Neural cell (in vitro differentiated cells): ENCODE results near the gene VWA3B. TPM values are rescaled to one million over a fixed set of nuclear protein-coding genes. Genes with fewer than 3 reads are reported as not detected.
"Not testable (repeated sequence)": the region's sequence is repeated elsewhere in the genome, so short reads cannot be mapped to it uniquely, and the experiment has no call there.

Source experiments
- H2AFZ ChIP-seq: fragments of 200-600, 300-800 bp; sonication (generic), shearing (Covaris generic); 2 replicates; pipeline ENCODE4 v1.6.0; 2014; ENCODE audit warnings: low read depth, mild to moderate bottlenecking, antibody characterized with exemption, low read length, moderate library complexity
- H3F3A ChIP-seq: fragments of 200-600 bp; shearing (Covaris generic); 2 replicates; pipeline ENCODE4 v1.6.1; 2016; ENCODE audit warnings: mild to moderate bottlenecking, moderate library complexity, mixed read lengths, antibody characterized with exemption, low read length; ENCODE audit not compliant: insufficient read depth, poor library complexity, severe bottlenecking
- H3K27ac ChIP-seq: fragments of 200-600, 300-800 bp; sonication (generic), shearing (Covaris generic); 2 replicates; pipeline ENCODE4 v1.5.1; 2014; ENCODE audit warnings: mild to moderate bottlenecking, low read length, moderate library complexity
- H3K27me3 ChIP-seq: fragments of 300-800, 200-600 bp; sonication (generic), shearing (Covaris generic); 2 replicates; pipeline ENCODE4 v1.6.0; 2014; ENCODE audit warnings: mild to moderate bottlenecking, low read depth, low read length, moderate library complexity; ENCODE audit not compliant: insufficient read depth
- H3K36me3 ChIP-seq: fragments of 300-800, 200-600 bp; sonication (generic), shearing (Covaris generic); 2 replicates; pipeline ENCODE4 v1.5.1; 2014; ENCODE audit warnings: mild to moderate bottlenecking, antibody characterized with exemption, low read length, moderate library complexity; ENCODE audit not compliant: insufficient read depth
- H3K4me2 ChIP-seq: fragments of 300-800, 200-600 bp; sonication (generic), shearing (Covaris generic); 2 replicates; pipeline ENCODE4 v1.6.0; 2014; ENCODE audit warnings: mild to moderate bottlenecking, low read length
- H3K4me3 ChIP-seq: fragments of 300-800, 200-600 bp; sonication (generic), shearing (Covaris generic); 2 replicates; pipeline ENCODE4 v1.5.1; 2014; ENCODE audit warnings: mild to moderate bottlenecking, low read length, moderate library complexity
- H3K79me2 ChIP-seq: fragments of 200-600 bp; shearing (Covaris generic); replicated peaks from 2 replicates; pipeline ENCODE4 v1.6.0; 2014; ENCODE audit warnings: mild to moderate bottlenecking, low read length, moderate library complexity; ENCODE audit not compliant: insufficient read depth
- H3K9ac ChIP-seq: fragments of 300-800, 200-600 bp; sonication (generic), shearing (Covaris generic); 2 replicates; pipeline ENCODE4 v1.6.1; 2016; ENCODE audit warnings: mild to moderate bottlenecking, low read length, mixed read lengths
- H3K9me2 ChIP-seq: fragments of 200-600 bp; shearing (Covaris generic); 2 replicates; pipeline ENCODE4 v1.6.1; 2016; ENCODE audit warnings: mild to moderate bottlenecking, low read length, mixed read lengths; ENCODE audit not compliant: insufficient read depth
- H3K9me3 ChIP-seq: fragments of 200-600, 300-800 bp; sonication (generic), shearing (Covaris generic); 2 replicates; pipeline ENCODE4 v1.6.1; 2016; ENCODE audit warnings: mild to moderate bottlenecking, mixed run types, low read length, moderate library complexity, mixed read lengths
- H4K20me1 ChIP-seq: fragments of 200-600 bp; shearing (Covaris generic); 2 replicates; pipeline ENCODE4 v1.6.1; 2016; ENCODE audit warnings: mild to moderate bottlenecking, mixed run types; ENCODE audit not compliant: insufficient read depth
- CTCF ChIP-seq: fragments of 450-650 bp; IDR thresholded peaks from 2 replicates; pipeline ENCODE4 v1.5.1; 2014; ENCODE audit warnings: antibody characterized with exemption, mild to moderate bottlenecking, moderate library complexity; ENCODE audit not compliant: poor library complexity, severe bottlenecking
- EP300 ChIP-seq: fragments of 450-650 bp; conservative IDR thresholded peaks from 2 replicates; pipeline ENCODE4 v1.6.1; 2014; ENCODE audit warnings: antibody characterized with exemption, mild to moderate bottlenecking, moderate library complexity; ENCODE audit not compliant: poor library complexity, severe bottlenecking
- EZH2 ChIP-seq: fragments of 200-600, 300-800 bp; shearing (Covaris generic), sonication (generic); IDR thresholded peaks from 2 replicates; pipeline ENCODE4 v1.6.1; 2014; ENCODE audit warnings: antibody characterized with exemption, low read length, borderline replicate concordance, mild to moderate bottlenecking; ENCODE audit not compliant: insufficient read depth, poor library complexity, severe bottlenecking
- MXI1 ChIP-seq: fragments of 450-650 bp; conservative IDR thresholded peaks from 2 replicates; pipeline ENCODE4 v1.6.1; 2014; ENCODE audit warnings: antibody characterized with exemption, mild to moderate bottlenecking; ENCODE audit not compliant: poor library complexity, severe bottlenecking
- POLR2AphosphoS5 ChIP-seq: IDR thresholded peaks from 2 replicates; pipeline ENCODE4 v1.6.1; 2012
- RAD21 ChIP-seq: fragments of 450-650 bp; conservative IDR thresholded peaks from 2 replicates; pipeline ENCODE4 v1.6.1; 2014; ENCODE audit warnings: antibody characterized with exemption, mild to moderate bottlenecking, moderate library complexity
- SMC3 ChIP-seq: fragments of 450-650 bp; conservative IDR thresholded peaks from 2 replicates; pipeline ENCODE4 v1.6.1; 2014; ENCODE audit warnings: antibody characterized with exemption, mild to moderate bottlenecking, moderate library complexity; ENCODE audit not compliant: poor library complexity
- TAF1 ChIP-seq: IDR thresholded peaks from 2 replicates; pipeline ENCODE4 v1.6.1; 2012; ENCODE audit warnings: low read depth
- polyA plus RNA-seq: library from polyadenylated mRNA; depleted of rRNA; stranded (reverse); fragments of >200 nt; gene quantifications from 2 replicates; pipeline ENCODE4 v1.2.3, GENCODE V29; 2014
- TF ChIP-seq, protein P1 (sequence below): IDR thresholded peaks from 2 replicates; pipeline ENCODE4 v1.6.1; 2012; ENCODE audit warnings: borderline replicate concordance

Gene VWA3B
- polyA plus RNA-seq, 1 donor from 2014 or later = not detected

- no peak for TF ChIP-seq EP300
- no peak for TF ChIP-seq TAF1
- TF ChIP-seq MXI1 = no peak
- no peak for TF ChIP-seq EZH2
- no peak for TF ChIP-seq RAD21
- no peak for TF ChIP-seq POLR2AphosphoS5
- no peak for TF ChIP-seq SMC3
- TF ChIP-seq, protein P1, sequence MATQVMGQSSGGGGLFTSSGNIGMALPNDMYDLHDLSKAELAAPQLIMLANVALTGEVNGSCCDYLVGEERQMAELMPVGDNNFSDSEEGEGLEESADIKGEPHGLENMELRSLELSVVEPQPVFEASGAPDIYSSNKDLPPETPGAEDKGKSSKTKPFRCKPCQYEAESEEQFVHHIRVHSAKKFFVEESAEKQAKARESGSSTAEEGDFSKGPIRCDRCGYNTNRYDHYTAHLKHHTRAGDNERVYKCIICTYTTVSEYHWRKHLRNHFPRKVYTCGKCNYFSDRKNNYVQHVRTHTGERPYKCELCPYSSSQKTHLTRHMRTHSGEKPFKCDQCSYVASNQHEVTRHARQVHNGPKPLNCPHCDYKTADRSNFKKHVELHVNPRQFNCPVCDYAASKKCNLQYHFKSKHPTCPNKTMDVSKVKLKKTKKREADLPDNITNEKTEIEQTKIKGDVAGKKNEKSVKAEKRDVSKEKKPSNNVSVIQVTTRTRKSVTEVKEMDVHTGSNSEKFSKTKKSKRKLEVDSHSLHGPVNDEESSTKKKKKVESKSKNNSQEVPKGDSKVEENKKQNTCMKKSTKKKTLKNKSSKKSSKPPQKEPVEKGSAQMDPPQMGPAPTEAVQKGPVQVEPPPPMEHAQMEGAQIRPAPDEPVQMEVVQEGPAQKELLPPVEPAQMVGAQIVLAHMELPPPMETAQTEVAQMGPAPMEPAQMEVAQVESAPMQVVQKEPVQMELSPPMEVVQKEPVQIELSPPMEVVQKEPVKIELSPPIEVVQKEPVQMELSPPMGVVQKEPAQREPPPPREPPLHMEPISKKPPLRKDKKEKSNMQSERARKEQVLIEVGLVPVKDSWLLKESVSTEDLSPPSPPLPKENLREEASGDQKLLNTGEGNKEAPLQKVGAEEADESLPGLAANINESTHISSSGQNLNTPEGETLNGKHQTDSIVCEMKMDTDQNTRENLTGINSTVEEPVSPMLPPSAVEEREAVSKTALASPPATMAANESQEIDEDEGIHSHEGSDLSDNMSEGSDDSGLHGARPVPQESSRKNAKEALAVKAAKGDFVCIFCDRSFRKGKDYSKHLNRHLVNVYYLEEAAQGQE = no peak
- TF ChIP-seq CTCF = no peak
- Histone ChIP-seq H3K27me3 (no peaks in the 10 kb centered on the region), H3F3A (no peaks in the 10 kb centered on the region), H3K36me3 (no peaks in the 10 kb centered on the region), H3K4me2 (no peak overlapping the region), H3K27ac (no peak overlapping the region), H3K9ac (no peak overlapping the region), H3K9me2 (no peaks in the 10 kb centered on the region), H3K9me3 (no peaks in the 10 kb centered on the region), H3K79me2 (no peaks in the 10 kb centered on the region), H2AFZ (no peak overlapping the region), H4K20me1 (no peaks in the 10 kb centered on the region), H3K4me3 (no peak overlapping the region)
Measured at GRCh38 chr2:98134172-98135005, 47.4 kb downstream of the VWA3B start.

GRCh38 chr2:98137196-98137595, 50.2 kb downstream of the VWA3B start:
- Histone ChIP-seq H3K79me2 (no peaks in the 10 kb centered on the region), H3K4me3 (no peak overlapping the region), H3K9me2 (no peaks in the 10 kb centered on the region), H3K9me3 (no peaks in the 10 kb centered on the region), H3F3A (no peaks in the 10 kb centered on the region), H4K20me1 (no peaks in the 10 kb centered on the region), H3K27ac (no peak overlapping the region), H2AFZ (no peak overlapping the region), H3K27me3 (no peaks in the 10 kb centered on the region), H3K4me2 (no peak overlapping the region), H3K36me3 (no peaks in the 10 kb centered on the region), H3K9ac (no peak overlapping the region)
- TF ChIP-seq TAF1 = no peak
- no peak for TF ChIP-seq EZH2
- no peak for TF ChIP-seq SMC3
- TF ChIP-seq POLR2AphosphoS5 = no peak
- TF ChIP-seq, protein P1 = no peak
- TF ChIP-seq EP300 = no peak
- no peak for TF ChIP-seq CTCF
- no peak for TF ChIP-seq RAD21
- TF ChIP-seq MXI1 = no peak

DNA sequence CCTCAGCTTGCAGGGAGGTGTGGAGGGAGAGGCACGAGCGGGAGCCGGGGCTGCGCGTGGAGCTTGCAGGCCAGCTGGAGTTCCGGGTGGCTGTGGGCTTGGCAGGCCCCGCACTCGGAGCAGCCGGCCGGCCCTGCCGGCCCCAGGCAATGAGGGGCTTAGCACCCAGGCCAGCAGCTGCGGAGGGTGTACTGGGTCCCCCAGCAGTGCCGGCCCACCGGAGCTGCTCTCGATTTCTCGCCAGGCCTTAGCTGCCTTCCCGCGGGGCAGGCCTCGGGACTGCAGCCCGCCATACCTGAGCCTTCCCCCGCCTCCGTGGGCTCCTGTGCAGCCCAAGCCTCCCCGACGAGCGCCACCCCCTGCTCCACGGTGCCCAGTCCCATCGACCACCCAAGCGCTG, 52.0 kb downstream of the VWA3B start:
- H3K9me2 ChIP-seq, H3K36me3 ChIP-seq, H3K27ac ChIP-seq, H3K27me3 ChIP-seq, H2AFZ ChIP-seq, H3F3A ChIP-seq, H3K4me3 ChIP-seq, H3K79me2 ChIP-seq, H3K9me3 ChIP-seq, H3K9ac ChIP-seq, H4K20me1 ChIP-seq, H3K4me2 ChIP-seq: not testable (repeated sequence)
